SK-N-SH (cell line): Measurements from ENCODE around the gene SUFU. TPM values are rescaled to one million over a fixed set of nuclear protein-coding genes. Genes with fewer than 3 reads are reported as not detected.

Experiments used
- CTCF ChIA-PET: fragments of 300-600, 350-600 bp; formaldehyde crosslinking; extraction: SDS; loops from one replicate; lab custom pipeline; 2021; lab: Yijun Ruan, JAX
- POLR2A ChIA-PET: fragments of 350-600 bp; sonication (Branson Sonifier 250); formaldehyde crosslinking; extraction: SDS; loops from one replicate; lab custom pipeline; 2020; ENCODE audit warnings: antibody characterized with exemption, inconsistent platforms; lab: Yijun Ruan, JAX
- DNase-seq: peaks from one replicate; pipeline ENCODE4 v3.0.0; 2012
- H2AFZ ChIP-seq: fragments of 200-600 bp; sonication (generic); 2 replicates; pipeline ENCODE4 v1.8.1; 2016; ENCODE audit warnings: antibody characterized with exemption, mild to moderate bottlenecking, low read depth
- H3F3A ChIP-seq: fragments of 200-600 bp; sonication (generic); replicated peaks from 2 replicates; pipeline ENCODE3; 2016; ENCODE audit warnings: antibody characterized with exemption, mild to moderate bottlenecking; ENCODE audit not compliant: insufficient read depth
- H3K27ac ChIP-seq, 2 experiments: fragments of 200-500 bp in 1 of 2; fragments of 200-600 bp in 1 of 2; sonication (Bioruptor generic) in 1 of 2; sonication (generic), shearing (Covaris generic) in 1 of 2; 2 replicates each; pipeline versions ENCODE4 v1.5.1 to v1.6.1; 2014 to 2016; ENCODE audit warnings: low read depth in 2 of 2, inconsistent platforms in 1 of 2, low read length in 1 of 2, mild to moderate bottlenecking in 1 of 2, mixed read lengths in 1 of 2
- H3K27me3 ChIP-seq: fragments of 200-600 bp; sonication (generic), shearing (Covaris generic); 2 replicates; pipeline ENCODE4 v1.6.1; 2016; ENCODE audit warnings: mixed run types; ENCODE audit not compliant: insufficient read depth
- H3K36me3 ChIP-seq, 2 experiments: fragments of 200-500 bp in 1 of 2; fragments of 200-600 bp in 1 of 2; sonication (Bioruptor generic) in 1 of 2; sonication (generic) in 1 of 2; replicated peaks in 1 of 2; 2 replicates each; pipeline versions ENCODE3 to v1.5.1; 2014 to 2016; ENCODE audit warnings: low read length in 1 of 2, mild to moderate bottlenecking in 1 of 2; ENCODE audit not compliant: insufficient read depth in 2 of 2, control insufficient read depth in 1 of 2
- H3K4me1 ChIP-seq, 2 experiments: fragments of 200-500 bp in 1 of 2; fragments of 200-600 bp in 1 of 2; sonication (Bioruptor generic) in 1 of 2; sonication (generic), shearing (Covaris generic) in 1 of 2; 2 replicates each; pipeline versions ENCODE4 v1.5.1 to v1.6.1; 2014 to 2016; ENCODE audit warnings: low read depth in 1 of 2, low read length in 1 of 2, mixed run types in 1 of 2; ENCODE audit not compliant: insufficient read depth in 2 of 2, control insufficient read depth in 1 of 2
- H3K4me2 ChIP-seq: fragments of 200-600 bp; sonication (generic), shearing (Covaris generic); 2 replicates; pipeline ENCODE4 v1.6.1; 2017; ENCODE audit warnings: mixed run types
- H3K4me3 ChIP-seq, 2 experiments: fragments of 200-500 bp in 1 of 2; fragments of 200-600 bp in 1 of 2; sonication (Bioruptor generic) in 1 of 2; sonication (generic), shearing (Covaris generic) in 1 of 2; 2 replicates each; pipeline versions ENCODE4 v1.5.1 to v1.8.1; 2014 to 2016; ENCODE audit warnings: low read depth in 2 of 2, inconsistent platforms in 1 of 2, low read length in 1 of 2, mild to moderate bottlenecking in 1 of 2, mixed read lengths in 1 of 2, moderate library complexity in 1 of 2
- H3K79me2 ChIP-seq: fragments of 200-600 bp; sonication (generic); 2 replicates; pipeline ENCODE4 v1.8.1; 2017; ENCODE audit warnings: mild to moderate bottlenecking; ENCODE audit not compliant: insufficient read depth
- H3K9ac ChIP-seq: fragments of 200-600 bp; sonication (generic); 2 replicates; pipeline ENCODE4 v1.6.1; 2017; ENCODE audit warnings: mixed run types
- H3K9me2 ChIP-seq: fragments of 200-600 bp; sonication (generic); 2 replicates; pipeline ENCODE4 v1.6.1; 2017; ENCODE audit warnings: mixed run types
- H3K9me3 ChIP-seq: fragments of 200-600 bp; sonication (generic); 2 replicates; pipeline ENCODE4 v1.6.1; 2017; ENCODE audit warnings: mixed run types, mild to moderate bottlenecking, moderate library complexity
- H4K20me1 ChIP-seq: fragments of 200-600 bp; sonication (generic); 2 replicates; pipeline ENCODE4 v1.6.1; 2017; ENCODE audit warnings: mild to moderate bottlenecking, mixed run types; ENCODE audit not compliant: insufficient read depth
- ELF1 ChIP-seq: IDR thresholded peaks from 2 replicates; pipeline ENCODE4 v1.4.0; 2012
- EZH2phosphoT487 ChIP-seq: fragments of 200-600 bp; sonication (generic); IDR thresholded peaks from 2 replicates; pipeline ENCODE4 v1.6.1; 2017; ENCODE audit warnings: low read depth, mixed run types, mild to moderate bottlenecking, antibody characterized with exemption, moderate library complexity, borderline replicate concordance
- FOXJ3 ChIP-seq: sonication (generic); formaldehyde crosslinking; IDR thresholded peaks from 2 replicates; pipeline ENCODE4 v1.5.1; 2020; ENCODE audit warnings: mild to moderate bottlenecking, missing genetic modification reagents
- GABPA ChIP-seq: IDR thresholded peaks from 2 replicates; pipeline ENCODE4 v1.4.0; 2012; ENCODE audit warnings: low read depth, mild to moderate bottlenecking
- GATA2 ChIP-seq: sonication (generic); formaldehyde crosslinking; IDR thresholded peaks from 2 replicates; pipeline ENCODE4 v1.5.0; 2020; ENCODE audit warnings: mild to moderate bottlenecking, missing genetic modification reagents
- MEF2A ChIP-seq: IDR thresholded peaks from 2 replicates; pipeline ENCODE4 v1.4.0; 2012; ENCODE audit warnings: low read depth, borderline replicate concordance
- RCOR1 ChIP-seq: fragments of 150-350 bp; IDR thresholded peaks from 2 replicates; pipeline ENCODE4 v1.6.1; 2017; ENCODE audit warnings: antibody characterized with exemption, low read length
- SMC3 ChIP-seq: IDR thresholded peaks from 2 replicates; pipeline ENCODE4 v1.6.1; 2012; ENCODE audit warnings: low read depth, low read length, improper control_type of control experiment
- TEAD4 ChIP-seq: IDR thresholded peaks from 2 replicates; pipeline ENCODE4 v1.4.0; 2012; ENCODE audit warnings: mild to moderate bottlenecking, borderline replicate concordance; ENCODE audit not compliant: insufficient read depth
- WGBS: methylation state at CpG from one replicate; pipeline ENCODE4 v1.1.6; 2017; ENCODE audit warnings: low lambda C conversion rate; 5-methylcytosine and 5-hydroxymethylcytosine counted together
- polyA plus RNA-seq, 3 experiments: library from polyadenylated mRNA; depleted of rRNA; stranded (reverse); fragments of >200 nt; gene quantifications; 2 replicates each; pipeline ENCODE4 v1.2.3, GENCODE V29; 2012
- TF ChIP-seq, protein P1 (sequence below): IDR thresholded peaks from 2 replicates; pipeline ENCODE4 v1.6.1; 2012; ENCODE audit warnings: mild to moderate bottlenecking, low read depth, low read length, moderate library complexity
- TF ChIP-seq, protein P2 (sequence below): IDR thresholded peaks from 2 replicates; pipeline ENCODE4 v1.4.0; 2012; ENCODE audit warnings: low read depth, borderline replicate concordance
- TF ChIP-seq, protein P3 (sequence below): fragments of 150-350 bp; IDR thresholded peaks from 2 replicates; pipeline ENCODE4 v1.6.1; 2016; ENCODE audit warnings: mild to moderate bottlenecking, low read depth, low read length
- TF ChIP-seq, protein P4 (sequence below): IDR thresholded peaks from 2 replicates; pipeline ENCODE4; 2012

The SUFU gene
- polyA plus RNA-seq, 1 of the 3 experiments (the other 2 are of a cell fraction) = 5.7 TPM

DNA sequence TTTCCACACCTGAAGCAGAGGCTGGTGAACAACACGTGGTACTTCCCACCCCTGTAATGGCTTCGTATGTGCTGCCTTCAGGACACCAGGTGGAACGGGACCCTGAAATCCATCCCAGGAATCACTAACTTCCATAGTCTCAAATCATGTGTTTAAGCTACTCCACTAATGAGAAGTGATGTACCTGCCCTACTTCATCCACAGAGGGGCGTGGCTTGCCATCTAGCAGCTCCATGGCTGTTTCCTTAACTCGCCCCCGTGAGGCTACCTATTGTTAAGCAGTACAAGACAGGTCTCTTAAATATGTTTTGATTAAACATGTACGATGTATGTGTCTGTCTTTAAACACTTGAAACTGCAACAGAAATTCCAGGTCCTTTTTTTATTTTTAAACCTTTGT is 178.6 kb downstream of the SUFU start:
- POLR2A ChIA-PET = no interaction called here
- DNase-seq = no peak

DNA sequence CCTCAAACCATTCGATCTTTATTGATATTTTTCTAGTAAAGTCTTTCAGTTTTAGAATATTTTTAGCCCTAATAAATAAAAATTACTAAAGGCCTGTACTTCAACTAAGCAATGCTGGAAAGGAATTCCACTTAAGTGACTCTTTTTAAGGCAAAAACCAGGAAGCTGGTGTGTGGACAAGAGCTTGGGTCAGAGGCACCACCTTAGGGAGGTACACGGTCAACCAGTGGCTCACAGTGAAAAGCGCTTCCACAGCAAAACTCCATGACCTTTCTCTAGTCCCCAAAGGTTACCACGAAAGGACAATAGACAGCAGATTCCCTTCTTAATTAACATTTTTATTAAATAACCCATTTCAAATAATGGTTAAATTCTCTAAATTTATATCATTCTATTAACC is 179.2 kb downstream of the SUFU start:
- TF ChIP-seq SMC3 = no peak
- TF ChIP-seq, protein P1, sequence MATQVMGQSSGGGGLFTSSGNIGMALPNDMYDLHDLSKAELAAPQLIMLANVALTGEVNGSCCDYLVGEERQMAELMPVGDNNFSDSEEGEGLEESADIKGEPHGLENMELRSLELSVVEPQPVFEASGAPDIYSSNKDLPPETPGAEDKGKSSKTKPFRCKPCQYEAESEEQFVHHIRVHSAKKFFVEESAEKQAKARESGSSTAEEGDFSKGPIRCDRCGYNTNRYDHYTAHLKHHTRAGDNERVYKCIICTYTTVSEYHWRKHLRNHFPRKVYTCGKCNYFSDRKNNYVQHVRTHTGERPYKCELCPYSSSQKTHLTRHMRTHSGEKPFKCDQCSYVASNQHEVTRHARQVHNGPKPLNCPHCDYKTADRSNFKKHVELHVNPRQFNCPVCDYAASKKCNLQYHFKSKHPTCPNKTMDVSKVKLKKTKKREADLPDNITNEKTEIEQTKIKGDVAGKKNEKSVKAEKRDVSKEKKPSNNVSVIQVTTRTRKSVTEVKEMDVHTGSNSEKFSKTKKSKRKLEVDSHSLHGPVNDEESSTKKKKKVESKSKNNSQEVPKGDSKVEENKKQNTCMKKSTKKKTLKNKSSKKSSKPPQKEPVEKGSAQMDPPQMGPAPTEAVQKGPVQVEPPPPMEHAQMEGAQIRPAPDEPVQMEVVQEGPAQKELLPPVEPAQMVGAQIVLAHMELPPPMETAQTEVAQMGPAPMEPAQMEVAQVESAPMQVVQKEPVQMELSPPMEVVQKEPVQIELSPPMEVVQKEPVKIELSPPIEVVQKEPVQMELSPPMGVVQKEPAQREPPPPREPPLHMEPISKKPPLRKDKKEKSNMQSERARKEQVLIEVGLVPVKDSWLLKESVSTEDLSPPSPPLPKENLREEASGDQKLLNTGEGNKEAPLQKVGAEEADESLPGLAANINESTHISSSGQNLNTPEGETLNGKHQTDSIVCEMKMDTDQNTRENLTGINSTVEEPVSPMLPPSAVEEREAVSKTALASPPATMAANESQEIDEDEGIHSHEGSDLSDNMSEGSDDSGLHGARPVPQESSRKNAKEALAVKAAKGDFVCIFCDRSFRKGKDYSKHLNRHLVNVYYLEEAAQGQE = no peak
- TF ChIP-seq, protein P2, sequence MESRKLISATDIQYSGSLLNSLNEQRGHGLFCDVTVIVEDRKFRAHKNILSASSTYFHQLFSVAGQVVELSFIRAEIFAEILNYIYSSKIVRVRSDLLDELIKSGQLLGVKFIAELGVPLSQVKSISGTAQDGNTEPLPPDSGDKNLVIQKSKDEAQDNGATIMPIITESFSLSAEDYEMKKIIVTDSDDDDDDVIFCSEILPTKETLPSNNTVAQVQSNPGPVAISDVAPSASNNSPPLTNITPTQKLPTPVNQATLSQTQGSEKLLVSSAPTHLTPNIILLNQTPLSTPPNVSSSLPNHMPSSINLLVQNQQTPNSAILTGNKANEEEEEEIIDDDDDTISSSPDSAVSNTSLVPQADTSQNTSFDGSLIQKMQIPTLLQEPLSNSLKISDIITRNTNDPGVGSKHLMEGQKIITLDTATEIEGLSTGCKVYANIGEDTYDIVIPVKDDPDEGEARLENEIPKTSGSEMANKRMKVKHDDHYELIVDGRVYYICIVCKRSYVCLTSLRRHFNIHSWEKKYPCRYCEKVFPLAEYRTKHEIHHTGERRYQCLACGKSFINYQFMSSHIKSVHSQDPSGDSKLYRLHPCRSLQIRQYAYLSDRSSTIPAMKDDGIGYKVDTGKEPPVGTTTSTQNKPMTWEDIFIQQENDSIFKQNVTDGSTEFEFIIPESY = no peak
- TF ChIP-seq, all 33 proteins: peak for 0
- no peaks in the 10 kb centered on the region for H4K20me1 ChIP-seq
- DNase-seq = no peak
- no peaks in the 10 kb centered on the region for H3K79me2 ChIP-seq
- peaks cover 10 to 18% of the 10 kb centered on the region in 2 experiments for H3K36me3 ChIP-seq
- ChIA-PET POLR2A (no interaction called here), CTCF (interaction anchor here (1.0 to 1.9 kb wide), 2 partner anchors 13 to 30 kb away, joined by 4 to 5 read pairs; no protein-coding TSS in a partner anchor)
- 92% methylated on average over 4 of the region's 4 CpGs for WGBS
- H3K27ac ChIP-seq = no peak overlapping the region
- no peak overlapping the region for H3K9ac ChIP-seq
- H3K27me3 ChIP-seq = no peaks in the 10 kb centered on the region
- no peak overlapping the region for H3K4me3 ChIP-seq
- H3K4me1 ChIP-seq = peaks cover 0 to 11% of the 10 kb centered on the region in 2 experiments; a peak in 2 of 4 replicates
- H2AFZ ChIP-seq = no peak overlapping the region
- no peaks in the 10 kb centered on the region for H3K9me2 ChIP-seq
- H3K9me3 ChIP-seq = no peaks in the 10 kb centered on the region
- H3F3A ChIP-seq = peaks cover 5% of the 10 kb centered on the region
- no peak overlapping the region for H3K4me2 ChIP-seq

More for the DNA sequence above, 178.6 kb downstream of the SUFU start:
- Histone ChIP-seq H3K4me3 (no peak overlapping the region), H3K9me2 (no peaks in the 10 kb centered on the region), H3K27ac (no peak overlapping the region), H3K9me3 (no peaks in the 10 kb centered on the region), H3K9ac (no peak overlapping the region), H3K36me3 (peaks cover 10 to 18% of the 10 kb centered on the region in 2 experiments), H4K20me1 (no peaks in the 10 kb centered on the region), H3K27me3 (no peaks in the 10 kb centered on the region), H3K4me1 (peaks cover under 1 to 17% of the 10 kb centered on the region in 2 experiments; a peak in 2 of 4 replicates), H3K79me2 (no peaks in the 10 kb centered on the region), H2AFZ (no peak overlapping the region), H3F3A (peaks cover 5% of the 10 kb centered on the region), H3K4me2 (no peak overlapping the region)
- CTCF ChIA-PET = interaction anchor here (1.0 kb wide), 1 partner anchor 31 kb away, joined by 4 read pairs; no protein-coding TSS in a partner anchor
- WGBS = 93% methylated on average over 7 of the region's 7 CpGs
- TF ChIP-seq MEF2A (no peak), FOXJ3 (CRISPR knock-in tag) (no peak), ELF1 (no peak), TEAD4 (no peak), GATA2 (no peak), EZH2phosphoT487 (no peak), GABPA (no peak), RCOR1 (no peak)
- TF ChIP-seq, protein P3, sequence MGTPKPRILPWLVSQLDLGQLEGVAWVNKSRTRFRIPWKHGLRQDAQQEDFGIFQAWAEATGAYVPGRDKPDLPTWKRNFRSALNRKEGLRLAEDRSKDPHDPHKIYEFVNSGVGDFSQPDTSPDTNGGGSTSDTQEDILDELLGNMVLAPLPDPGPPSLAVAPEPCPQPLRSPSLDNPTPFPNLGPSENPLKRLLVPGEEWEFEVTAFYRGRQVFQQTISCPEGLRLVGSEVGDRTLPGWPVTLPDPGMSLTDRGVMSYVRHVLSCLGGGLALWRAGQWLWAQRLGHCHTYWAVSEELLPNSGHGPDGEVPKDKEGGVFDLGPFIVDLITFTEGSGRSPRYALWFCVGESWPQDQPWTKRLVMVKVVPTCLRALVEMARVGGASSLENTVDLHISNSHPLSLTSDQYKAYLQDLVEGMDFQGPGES = no peak
- TF ChIP-seq, protein P4, sequence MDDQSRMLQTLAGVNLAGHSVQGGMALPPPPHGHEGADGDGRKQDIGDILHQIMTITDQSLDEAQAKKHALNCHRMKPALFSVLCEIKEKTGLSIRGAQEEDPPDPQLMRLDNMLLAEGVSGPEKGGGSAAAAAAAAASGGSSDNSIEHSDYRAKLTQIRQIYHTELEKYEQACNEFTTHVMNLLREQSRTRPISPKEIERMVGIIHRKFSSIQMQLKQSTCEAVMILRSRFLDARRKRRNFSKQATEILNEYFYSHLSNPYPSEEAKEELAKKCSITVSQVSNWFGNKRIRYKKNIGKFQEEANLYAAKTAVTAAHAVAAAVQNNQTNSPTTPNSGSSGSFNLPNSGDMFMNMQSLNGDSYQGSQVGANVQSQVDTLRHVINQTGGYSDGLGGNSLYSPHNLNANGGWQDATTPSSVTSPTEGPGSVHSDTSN = no peak
